GM23248 (cell line): Measurements from ENCODE around the gene ADAM12.

Experiments
- EZH2 ChIP-seq: fragments of 200-600 bp; sonication (generic); IDR thresholded peaks from 2 replicates; pipeline ENCODE4 v1.6.1; 2018; ENCODE audit warnings: antibody characterized with exemption, mild to moderate bottlenecking; ENCODE audit not compliant: insufficient read depth, poor library complexity, severe bottlenecking
- EZH2phosphoT487 ChIP-seq: fragments of 200-600 bp; sonication (generic); IDR thresholded peaks from 2 replicates; pipeline ENCODE4 v1.6.1; 2018; ENCODE audit warnings: antibody characterized with exemption, moderate library complexity, mild to moderate bottlenecking, low read depth; ENCODE audit not compliant: insufficient read depth

- no peak for TF ChIP-seq EZH2
- no peak for TF ChIP-seq EZH2phosphoT487
Measured at GRCh38 chr10:126250045-126250444, 138.2 kb downstream of the ADAM12 start.
